Inflammatory macrophage treated with lipopolysaccharide for 4 hours (primary cell): ENCODE measurements around the gene ANKFY1.
"Not testable (repeated sequence)": the region's sequence is repeated elsewhere in the genome, so short reads cannot be mapped to it uniquely, and the experiment has no call there.

Source experiments
- DNase-seq: peaks from one replicate; pipeline ENCODE4 v3.0.0-alpha.2; 2020

Gene ANKFY1

GRCh38 chr17:4152471-4152870 is 111.3 kb downstream of the ANKFY1 start:
- DNase-seq = peak; percentile 8

DNA sequence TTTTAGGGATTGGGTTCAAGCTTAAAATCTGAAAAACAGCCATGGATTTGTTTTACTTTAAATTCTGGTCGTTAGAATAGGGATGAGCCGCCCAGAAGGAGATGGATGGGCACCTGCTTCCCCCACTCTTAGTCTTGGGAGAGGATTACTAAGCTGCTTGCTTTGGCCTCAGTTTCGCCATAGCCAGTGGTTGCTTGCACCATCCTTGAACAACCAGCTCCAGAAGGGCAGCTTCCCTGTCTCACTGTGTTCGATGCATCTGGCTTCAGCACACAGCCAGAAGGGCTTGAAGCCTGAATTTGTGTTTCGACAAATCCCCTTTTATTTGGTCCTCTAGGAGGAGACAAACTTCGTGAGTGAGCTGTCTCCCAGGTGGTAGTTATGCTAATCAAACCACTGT is 113.7 kb downstream of the ANKFY1 start:
- DNase-seq = peak; percentile 44

DNA sequence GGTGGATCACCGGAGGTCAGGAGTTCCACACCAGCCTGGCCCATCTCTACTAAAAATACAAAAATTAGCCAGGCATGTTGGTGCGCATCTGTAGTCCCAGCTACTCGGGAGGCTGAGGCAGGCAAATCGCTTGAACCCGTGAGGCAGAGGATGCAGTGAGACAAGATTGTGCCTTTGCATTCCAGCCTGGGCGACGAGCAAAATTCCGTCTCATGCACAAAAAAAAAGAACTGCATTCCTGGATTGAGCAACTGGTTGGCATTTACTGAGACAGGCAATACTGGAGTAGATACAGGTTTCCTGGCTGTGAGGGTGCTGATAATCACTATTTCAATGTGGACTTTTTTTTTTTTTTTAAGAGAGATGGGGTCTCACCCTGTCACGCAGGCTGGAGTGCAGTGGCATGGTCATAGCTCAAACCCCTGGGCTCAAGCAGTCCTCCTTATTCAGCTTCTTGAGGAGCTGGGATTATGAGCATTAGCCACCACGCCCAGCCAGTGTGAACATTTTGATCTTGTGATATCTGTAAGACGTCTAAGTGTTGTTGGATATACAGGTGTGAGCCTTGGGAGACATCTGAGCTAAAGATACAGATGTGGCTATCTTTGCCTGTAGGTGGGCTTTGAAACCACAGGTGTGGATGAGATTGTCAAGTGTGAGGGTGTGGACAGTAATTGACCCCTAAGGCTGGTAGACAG is 115.0 kb downstream of the ANKFY1 start:
- no peak for DNase-seq

DNA sequence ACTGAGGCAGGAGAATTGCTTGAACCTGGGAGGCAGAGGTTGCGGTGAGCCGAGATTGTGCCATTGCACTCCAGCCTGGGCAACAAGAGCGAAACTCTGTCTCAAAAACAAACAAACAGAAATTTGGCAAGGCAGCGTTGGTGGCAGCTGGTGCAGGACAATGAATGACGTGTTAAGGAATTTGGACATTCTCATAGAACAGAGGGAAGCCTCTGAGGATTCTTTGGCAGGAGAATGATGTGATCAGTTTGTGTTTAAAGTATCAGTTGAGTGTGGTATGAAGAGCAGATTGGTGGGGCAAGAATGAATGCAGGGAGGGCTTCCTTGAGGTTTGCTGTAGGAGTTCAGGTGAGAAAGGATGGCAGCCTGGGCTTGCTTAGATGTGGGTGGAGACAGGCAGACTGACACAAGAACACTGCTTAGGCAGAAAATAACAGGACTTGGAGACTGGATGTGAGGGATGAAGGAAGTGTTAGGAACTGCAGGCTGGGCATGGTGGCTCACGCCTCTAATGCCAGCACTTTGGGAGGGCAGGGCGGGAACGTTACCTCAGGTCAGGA is 115.9 kb downstream of the ANKFY1 start:
- no peak for DNase-seq

DNA sequence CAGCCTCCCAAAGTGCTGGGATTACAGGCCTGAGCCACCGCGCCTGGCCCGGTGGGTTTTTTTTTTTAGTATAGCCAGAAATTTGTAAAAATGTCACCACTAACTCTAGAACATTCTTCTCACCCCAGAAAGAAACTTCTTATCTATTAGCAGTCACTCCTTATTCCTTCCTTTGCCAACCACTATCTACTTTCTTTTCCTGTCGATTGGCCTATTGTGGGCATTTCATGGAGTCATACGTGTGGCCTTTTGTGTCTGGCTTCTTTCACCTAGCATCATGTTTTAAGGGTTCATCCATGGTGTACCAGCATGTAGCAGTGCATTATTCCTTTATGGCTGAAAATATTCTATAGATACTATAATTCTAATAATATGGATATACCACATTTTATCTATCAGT is 117.1 kb downstream of the ANKFY1 start:
- DNase-seq = no peak

DNA sequence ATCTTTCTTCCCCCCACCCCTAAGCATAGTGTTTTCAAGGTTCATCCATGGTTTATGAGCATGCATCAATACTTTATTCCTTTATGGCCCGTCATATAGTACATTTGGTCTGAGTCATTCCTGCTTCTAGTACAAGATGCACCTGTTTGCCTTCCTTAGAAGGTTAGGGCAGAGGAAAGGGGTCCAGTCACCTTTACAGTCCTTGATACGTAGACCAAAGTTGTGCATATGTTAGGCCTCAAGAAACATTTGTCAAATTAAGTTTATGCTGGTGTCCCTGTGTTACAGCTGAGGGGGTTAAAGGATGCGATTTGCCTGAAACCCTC is 119.4 kb downstream of the ANKFY1 start:
- no peak for DNase-seq

- DNase-seq = peak; percentile 93
Measured at GRCh38 chr17:4143563-4144421, 120.0 kb downstream of the ANKFY1 start.

DNA sequence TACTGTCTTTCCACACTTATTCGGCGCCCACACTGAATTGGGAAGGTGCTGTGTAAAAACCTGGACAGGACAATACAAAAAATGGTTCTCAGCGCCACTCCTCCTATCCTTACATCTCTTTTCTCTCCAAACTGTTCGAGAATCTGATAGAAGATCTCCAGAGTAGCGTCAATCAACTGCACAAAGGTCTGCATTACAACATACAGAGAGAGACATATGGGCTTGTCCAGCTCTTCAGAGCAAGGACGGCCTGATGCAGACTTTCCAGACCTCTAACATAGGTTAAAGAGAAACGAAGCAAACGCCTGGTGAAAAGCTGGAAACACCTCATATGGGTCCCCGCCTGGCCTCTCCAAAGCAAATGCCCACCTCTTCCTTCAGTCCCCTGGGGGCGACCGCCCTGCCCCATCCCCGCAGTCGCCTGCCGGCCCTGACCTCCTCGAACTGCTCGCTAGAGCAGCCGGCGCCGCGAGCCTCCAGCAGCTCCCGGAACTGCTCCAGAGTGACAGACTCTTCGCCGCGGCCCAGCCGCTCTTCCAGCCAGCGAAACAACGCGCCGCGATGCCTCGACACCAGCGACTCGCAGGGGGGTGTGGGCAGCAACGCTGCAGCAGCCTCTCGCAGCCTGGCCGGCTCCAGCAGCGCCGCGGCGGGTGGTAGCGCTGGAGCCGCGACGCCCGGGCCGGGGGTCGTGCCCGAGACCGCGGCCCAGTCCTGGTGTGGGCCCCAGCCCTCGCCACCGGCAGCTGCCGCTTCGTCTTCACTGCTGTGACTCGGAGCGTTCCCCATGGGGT is 121.5 kb downstream of the ANKFY1 start:
- peak; percentile 47 for DNase-seq

DNA sequence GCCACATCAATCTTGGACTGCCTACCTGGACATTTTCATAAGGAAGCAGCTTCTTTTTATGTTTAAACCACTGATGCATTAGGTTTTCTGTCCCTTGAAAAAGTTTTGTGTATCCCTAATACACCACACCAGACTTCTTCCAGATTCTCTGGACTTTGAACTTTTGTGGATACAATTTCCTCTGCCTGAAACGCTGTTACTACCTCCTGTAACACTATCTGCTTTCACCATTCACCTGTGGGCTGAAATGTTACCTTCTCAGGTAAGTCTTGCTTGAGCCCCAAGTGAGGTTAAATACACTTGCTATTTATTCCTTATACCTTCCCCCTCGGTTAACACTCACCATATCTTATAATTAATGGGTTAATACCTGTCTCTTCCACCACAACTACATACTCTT is 123.7 kb downstream of the ANKFY1 start:
- DNase-seq = no peak

GRCh38 chr17:4138906-4139526 is 124.8 kb downstream of the ANKFY1 start:
- DNase-seq = not testable (repeated sequence)

- no peak for DNase-seq
Measured at GRCh38 chr17:4136373-4136772, 127.4 kb downstream of the ANKFY1 start.

DNA sequence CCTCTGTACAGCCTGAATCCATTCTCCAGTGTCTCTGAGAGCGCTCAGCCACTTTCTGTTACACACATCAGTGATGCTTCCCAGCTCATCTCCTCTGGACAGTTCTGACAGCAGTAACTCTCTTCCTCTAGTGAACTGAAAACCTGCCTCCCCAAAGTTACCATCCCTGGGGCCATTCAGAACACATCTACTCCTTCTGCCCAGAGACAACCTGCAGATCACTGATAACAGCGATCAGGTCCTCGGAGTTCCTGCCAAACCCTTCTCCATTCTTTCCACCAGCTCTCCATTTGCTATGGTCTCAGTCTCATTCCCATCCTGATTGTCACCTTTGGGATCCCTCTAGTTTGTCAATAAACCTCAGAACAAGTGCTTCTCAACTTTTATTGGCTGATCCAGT is 128.3 kb downstream of the ANKFY1 start:
- no peak for DNase-seq

DNA sequence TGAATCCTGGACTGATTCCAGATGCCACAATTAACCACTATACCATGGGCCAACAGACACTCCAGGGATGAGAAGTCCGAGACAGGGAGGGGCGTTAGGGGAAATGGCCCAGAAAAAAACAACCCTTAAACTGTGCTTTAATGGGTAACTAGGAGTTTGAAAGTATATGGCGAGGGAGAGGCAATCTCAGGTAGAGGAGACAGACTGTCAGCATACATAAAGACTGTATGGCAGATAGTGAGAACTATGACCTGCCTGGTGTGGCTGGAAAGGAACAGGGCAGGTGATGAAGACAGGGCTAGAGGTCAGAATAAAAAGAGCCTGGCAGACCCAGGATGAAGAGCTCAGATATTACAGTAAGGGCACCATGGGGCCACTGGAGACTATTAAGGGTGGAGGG is 129.1 kb downstream of the ANKFY1 start:
- no peak for DNase-seq

- DNase-seq = peak; percentile 96
Measured at GRCh38 chr17:4130715-4131114, 133.1 kb downstream of the ANKFY1 start.

GRCh38 chr17:4127555-4127954 is 136.2 kb downstream of the ANKFY1 start:
- DNase-seq = peak; percentile 49

- no peak for DNase-seq
Measured at GRCh38 chr17:4125552-4125951, 138.2 kb downstream of the ANKFY1 start.

DNA sequence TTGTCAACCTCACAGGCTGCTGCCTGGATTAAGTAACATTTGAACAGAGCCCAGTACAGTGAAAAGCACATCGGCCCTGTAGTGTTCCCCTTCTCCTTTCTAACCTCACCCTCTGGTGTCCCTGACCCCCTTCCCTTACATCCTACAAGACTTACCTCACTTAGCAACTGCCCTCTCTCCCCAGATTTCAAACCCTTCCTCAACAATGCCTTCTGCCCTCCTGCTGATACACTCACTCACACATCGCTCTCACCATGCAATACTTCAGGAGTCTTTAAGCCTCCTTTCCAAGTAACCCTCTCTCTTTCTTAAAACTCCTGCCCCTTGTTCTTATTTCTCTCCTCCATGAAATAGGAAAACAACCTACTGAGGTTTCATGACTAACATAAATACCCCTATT is 138.8 kb downstream of the ANKFY1 start:
- no peak for DNase-seq

GRCh38 chr17:4120332-4120731 is 143.4 kb downstream of the ANKFY1 start:
- DNase-seq = no peak

DNA sequence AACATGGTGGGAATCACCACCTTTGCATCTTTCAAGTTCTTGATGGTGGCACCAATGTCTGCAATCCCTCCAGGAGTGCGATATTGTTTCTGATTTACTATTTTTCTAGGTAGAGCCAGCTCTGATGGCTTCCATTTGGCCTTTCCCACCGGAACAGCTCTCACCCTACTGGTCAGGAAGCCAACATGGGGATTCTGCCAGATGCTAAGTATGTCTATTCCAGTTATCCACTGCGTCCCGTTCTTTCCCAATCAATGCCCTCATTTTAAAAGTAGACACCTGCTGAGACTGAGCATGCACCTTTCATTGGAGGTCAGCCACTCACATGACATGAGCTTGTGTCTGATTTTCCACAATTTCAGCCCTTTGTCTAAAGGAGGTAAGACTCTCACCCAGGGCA is 144.5 kb downstream of the ANKFY1 start:
- no peak for DNase-seq

DNA sequence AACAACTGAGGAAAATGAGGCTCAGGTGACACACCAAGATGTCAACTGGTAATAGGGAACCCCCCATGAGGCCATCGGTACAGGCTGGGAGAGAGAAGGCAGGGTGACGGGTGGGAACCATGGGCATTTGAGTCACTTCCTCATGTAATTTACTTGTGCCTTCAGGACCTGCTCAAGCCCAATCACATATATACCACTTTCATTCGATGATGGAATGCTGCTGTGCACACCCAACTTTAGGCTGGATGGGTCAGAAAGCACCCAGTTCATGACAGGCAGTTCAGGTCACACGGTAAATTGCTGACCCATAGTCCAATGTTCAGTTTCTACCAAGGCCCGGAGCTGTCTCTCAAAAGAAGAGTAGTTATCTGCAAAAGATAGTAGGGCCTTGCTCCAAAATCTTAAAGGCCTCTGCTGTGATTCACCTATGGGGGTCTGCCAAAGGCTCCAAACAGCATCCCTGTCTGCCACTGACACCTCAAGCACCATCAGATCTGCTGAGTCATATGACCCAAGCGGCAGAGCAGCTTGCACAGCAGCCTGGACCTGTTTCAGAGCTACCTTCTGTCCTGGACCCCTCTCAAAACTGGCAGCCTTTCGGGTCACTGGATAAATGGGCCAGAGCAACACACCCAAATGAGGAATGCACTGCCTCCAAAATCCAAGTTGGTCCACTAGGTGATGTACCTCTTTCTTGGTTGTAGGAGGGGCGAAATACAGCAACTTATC is 145.6 kb downstream of the ANKFY1 start:
- DNase-seq = peak; percentile 49

DNA sequence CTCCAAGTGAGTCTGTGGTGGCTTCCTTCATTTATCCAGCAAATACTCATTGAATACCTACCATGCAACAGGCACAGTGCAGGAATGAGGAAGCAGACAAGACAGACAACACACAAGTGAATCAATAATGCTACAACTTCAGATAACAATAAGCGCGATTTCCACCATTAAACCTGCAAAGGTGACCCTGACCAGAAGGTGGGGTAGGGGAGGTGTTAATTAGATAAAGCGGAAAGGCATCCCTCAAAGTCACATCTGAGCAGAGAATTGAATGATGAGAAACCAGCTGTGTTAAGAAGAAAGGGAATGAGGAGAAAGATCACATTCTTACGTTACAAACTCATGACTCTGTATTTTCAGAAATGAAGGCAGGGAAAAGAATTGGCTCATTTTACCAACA is 147.3 kb downstream of the ANKFY1 start:
- DNase-seq = no peak
